Measurements from ENCODE around the gene SYCP2.

- no peak for TF ChIP-seq CTCF (IDR thresholded peaks at IDR 0.05)
- no peak for TF ChIP-seq POLR2AphosphoS5 (IDR thresholded peaks at IDR 0.05)
- no peak for TF ChIP-seq POLR2A (IDR thresholded peaks at IDR 0.05)
- no peak for TF ChIP-seq EP300 (IDR thresholded peaks at IDR 0.05)
Observed at GRCh38 chr20:59947376-59947775, 13.9 kb upstream of the SYCP2 start.
